GM21360 (cell line): Measurements from ENCODE around the gene OR2G3.

Source experiments
- ATAC-seq: cut with Tn5 transposase; IDR thresholded peaks from one replicate; pipeline ENCODE4 v1.9.1; 2021; ENCODE audit warnings: mild to moderate bottlenecking, moderate library complexity; ENCODE audit not compliant: unreplicated experiment

OR2G3 gene

GRCh38 chr1:247605286-247605685 is at the start of gene OR2G3:
OR2G3 (plus strand) TSS chr1:247605586; CDS start chr1:247605586, 0 bp downstream.
- no peak for ATAC-seq

DNA sequence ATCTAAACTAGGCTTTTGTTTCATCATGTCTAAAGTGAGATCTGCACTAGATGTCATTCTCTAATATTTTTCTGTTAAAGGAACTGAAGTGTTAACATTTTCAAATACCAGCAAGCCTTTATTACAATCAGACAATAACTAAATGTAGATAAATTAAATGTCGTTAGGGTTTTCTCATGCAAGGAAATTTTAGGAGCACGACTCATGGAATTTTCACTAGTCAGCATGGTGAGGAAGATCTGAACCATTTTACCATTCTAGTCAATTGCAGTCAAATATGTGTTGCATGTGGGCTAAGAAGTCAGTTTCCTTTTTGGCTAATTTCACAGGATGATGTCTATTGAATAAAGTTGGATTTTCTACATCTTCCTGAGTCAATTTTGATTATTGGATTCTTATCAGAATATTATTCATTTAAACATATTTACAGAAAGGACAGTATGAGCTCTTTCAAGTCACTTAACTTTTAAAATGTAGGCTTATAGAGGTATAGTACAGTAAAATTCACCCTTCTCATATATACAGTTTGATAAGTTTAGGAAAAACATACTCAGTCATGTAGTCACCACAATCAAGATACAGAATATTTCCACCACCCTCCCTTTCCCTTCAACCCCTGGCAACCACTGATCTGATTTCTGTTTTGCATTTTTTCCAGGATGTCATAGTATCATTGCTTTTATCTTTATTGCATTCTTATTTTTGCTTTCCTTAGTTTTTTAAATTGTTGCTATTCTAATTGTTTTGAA is 47.3 kb upstream of the OR2G3 start:
- no peak for ATAC-seq

DNA sequence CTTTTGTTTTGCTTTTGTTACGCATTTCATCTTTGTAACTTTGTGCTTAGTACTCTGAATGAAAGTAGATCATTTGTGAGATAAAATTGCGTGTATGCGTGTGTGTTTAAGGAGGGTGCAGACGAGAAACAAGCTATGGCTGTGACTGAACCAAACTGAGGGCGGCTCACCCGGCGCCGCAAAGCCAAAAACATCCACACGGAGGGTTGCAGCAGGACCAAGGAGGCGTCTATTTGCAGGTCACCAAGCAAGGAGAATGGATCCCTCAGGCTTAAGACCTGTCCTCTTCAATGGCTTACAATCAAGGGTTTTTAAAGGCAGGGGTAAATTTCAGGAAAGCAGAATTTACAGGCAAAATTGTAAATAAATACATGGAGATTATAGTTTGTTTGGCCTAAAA is 43.7 kb upstream of the OR2G3 start:
- ATAC-seq: no peak

GRCh38 chr1:247562198-247562597 is 43.2 kb upstream of the OR2G3 start:
- no peak for ATAC-seq

GRCh38 chr1:247574236-247574635 is 31.1 kb upstream of the OR2G3 start:
- no peak for ATAC-seq

- no peak for ATAC-seq
Measured at GRCh38 chr1:247574664-247575063, 30.7 kb upstream of the OR2G3 start.

DNA sequence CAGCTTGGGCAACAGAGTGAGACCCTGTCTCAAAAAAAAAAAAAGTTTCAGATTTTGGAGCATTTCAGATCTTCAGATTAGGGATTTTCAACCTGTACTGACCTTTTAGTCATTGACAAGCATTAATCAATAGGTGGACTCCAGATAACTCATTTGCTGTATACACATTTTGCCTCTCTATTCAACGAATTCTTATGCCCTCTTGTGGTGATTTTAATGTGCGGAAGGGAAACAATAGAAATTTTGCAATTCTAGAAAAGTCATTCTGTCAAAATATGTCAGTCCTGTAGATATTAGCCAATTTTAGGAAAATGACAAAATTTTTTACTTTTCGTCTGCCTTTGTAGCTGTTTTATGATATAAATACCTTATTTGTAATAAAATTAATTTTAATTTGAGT is 28.9 kb upstream of the OR2G3 start:
- ATAC-seq: no peak

DNA sequence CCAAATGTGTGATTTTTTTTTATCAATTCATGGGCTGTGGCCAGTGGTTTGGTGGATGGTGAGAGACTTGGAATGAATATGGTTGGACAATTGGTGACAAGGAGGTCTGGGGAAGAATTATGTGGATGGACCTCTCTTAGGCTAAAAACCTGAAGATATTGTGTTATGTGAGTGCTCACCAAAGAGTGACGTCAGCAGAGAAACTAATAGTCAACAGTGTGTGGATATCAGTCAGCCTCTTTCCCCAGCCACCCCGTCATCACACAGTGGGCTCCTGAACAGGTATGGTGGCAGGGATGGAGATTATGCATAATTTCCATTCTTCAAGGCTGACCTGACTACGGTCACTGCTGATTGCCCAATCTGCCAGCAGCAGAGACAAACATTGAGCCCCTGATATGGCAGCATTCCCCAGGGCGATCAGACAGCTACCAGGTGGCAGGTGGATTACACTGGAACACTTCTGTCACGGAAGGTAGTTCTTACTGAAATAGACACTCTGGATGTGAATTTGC is 26.4 kb upstream of the OR2G3 start:
- ATAC-seq: no peak

- no peak for ATAC-seq
Measured at GRCh38 chr1:247588060-247588459, 17.3 kb upstream of the OR2G3 start, which contains the start of gene OR2G2. OR2G2 (plus strand) TSS chr1:247588360; CDS start chr1:247588360, 0 bp downstream.

DNA sequence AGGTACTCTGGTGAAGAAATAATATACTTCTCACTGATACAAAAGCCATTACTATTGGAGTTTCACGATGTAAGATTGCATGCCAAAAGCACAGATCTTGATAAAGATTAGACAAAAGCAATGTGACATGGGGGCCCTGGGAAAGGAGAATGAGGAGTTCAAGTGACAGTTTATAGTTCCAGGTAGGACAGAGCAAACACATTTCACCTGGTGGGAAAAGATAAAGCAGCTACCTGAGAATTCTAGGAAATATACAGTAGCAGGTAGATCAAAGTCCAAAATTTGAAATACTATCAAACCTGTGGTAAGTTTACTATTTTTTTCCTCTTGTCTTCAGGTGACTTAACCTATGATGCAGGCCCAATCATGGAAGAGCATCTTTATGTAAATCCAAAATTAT is 8.0 kb downstream of the OR2G3 start:
- ATAC-seq: no peak

DNA sequence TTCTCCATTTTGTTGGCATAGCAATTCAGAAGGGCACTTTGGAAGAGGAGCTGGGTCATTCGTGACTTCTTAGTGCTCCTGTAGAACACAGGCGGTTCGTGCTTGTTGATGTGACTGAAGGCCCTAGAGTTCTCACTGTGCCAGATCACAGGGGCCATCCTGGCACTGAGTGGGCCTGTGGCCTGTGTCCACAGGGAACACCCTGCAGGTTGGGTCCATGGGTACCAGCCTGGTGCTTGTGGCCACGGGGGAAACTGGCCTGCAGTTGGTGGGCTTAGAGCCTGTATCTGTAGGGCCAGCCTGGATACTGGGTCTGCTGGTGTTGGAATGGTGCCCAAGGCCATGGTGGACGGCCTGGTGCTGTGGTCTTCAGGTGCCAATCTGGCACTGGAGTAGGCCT is 9.2 kb downstream of the OR2G3 start:
- no peak for ATAC-seq

DNA sequence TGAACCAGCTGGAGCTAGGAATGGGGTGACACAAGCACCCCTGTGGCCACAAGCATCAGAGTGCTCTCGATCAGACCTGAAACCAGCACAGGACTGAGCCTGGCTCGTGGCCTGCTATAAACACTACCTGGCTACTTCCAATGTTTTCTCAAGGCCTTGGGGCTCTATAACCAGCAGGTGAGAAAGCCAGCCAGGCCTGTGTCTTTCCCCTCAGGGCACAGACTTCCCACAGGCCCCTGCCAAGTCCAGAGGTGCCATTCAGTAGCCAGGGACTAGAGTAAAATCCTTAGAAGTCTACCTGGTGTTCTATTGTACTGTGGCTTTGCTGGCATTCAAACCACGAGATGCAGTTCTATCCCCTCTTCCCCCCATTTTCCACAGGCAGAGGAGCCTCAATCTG is 22.6 kb downstream of the OR2G3 start:
- no peak for ATAC-seq

GRCh38 chr1:247638011-247638410 is 32.6 kb downstream of the OR2G3 start:
- ATAC-seq: no peak

DNA sequence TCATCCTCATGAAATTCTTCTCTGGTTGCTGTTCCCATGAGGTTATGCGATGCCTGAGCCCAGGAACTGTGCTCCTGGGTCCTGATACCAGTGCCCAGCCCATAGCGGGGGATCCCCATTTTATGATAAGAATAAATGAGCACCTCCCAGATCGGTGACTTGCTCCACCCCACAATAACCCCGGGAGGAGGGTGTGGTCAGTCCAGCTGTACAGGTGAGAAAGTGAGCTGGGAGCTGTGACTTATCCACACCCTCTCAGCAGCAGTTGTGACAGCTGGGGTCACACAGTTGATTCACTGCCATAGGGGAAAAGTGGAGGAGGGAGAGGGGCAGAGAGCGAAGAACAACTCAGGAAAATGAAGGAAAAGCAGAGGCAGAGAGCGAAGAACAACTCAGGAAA is 33.4 kb downstream of the OR2G3 start:
- no peak for ATAC-seq

- no peak for ATAC-seq
Measured at GRCh38 chr1:247639381-247639981, 34.1 kb downstream of the OR2G3 start.

DNA sequence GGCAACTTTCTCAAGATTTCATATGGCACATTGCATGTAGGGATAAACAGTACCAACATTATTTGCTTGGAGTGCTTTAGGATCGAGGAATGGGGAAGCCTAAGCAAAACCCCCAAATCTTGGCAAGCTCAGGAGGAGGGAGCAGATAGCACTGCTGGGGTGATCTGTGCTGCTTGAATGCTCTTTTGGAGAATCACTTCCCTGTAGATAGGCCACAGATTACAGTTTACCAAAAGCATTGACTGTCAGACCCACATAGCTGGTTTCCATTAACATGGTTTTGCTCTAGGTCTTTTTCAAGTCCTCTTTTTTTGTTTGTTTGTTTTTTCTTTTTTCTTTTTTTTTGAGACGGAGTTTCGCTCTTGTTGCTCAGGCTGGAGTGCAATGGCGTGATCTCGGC is 37.4 kb downstream of the OR2G3 start:
- ATAC-seq: no peak

DNA sequence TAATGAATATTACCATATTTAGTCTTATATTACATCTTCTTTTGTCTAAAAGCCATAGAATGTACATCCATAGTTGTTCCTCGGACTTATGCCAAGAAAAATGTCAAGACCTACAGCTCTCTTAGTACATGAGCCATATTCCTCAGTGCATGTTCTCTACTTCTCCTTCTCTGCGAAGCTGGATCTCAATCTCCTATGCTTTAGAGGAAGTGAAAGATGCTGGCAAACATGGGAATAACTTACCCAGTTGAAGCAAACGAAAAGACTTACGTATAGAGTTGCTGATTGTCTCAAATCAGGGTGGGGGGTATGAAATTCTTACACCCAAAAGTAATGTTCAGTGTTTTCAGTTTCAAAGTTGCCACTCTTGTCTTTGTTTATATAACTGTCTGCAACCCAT is 41.5 kb downstream of the OR2G3 start:
- ATAC-seq: no peak

GRCh38 chr1:247647864-247648263 is 42.5 kb downstream of the OR2G3 start:
- ATAC-seq: no peak

GRCh38 chr1:247653040-247653439 is 47.7 kb downstream of the OR2G3 start:
- ATAC-seq: no peak
